Measurements from ENCODE around the gene DHRS13.
"Not testable (repeated sequence)": the region's sequence is repeated elsewhere in the genome, so short reads cannot be mapped to it uniquely, and the experiment has no call there.

Gene DHRS13

GRCh38 chr17:28849281-28849680, 53.6 kb downstream of the DHRS13 start:
- no peak overlapping the region for H3K27ac ChIP-seq
- TF ChIP-seq, protein P1, sequence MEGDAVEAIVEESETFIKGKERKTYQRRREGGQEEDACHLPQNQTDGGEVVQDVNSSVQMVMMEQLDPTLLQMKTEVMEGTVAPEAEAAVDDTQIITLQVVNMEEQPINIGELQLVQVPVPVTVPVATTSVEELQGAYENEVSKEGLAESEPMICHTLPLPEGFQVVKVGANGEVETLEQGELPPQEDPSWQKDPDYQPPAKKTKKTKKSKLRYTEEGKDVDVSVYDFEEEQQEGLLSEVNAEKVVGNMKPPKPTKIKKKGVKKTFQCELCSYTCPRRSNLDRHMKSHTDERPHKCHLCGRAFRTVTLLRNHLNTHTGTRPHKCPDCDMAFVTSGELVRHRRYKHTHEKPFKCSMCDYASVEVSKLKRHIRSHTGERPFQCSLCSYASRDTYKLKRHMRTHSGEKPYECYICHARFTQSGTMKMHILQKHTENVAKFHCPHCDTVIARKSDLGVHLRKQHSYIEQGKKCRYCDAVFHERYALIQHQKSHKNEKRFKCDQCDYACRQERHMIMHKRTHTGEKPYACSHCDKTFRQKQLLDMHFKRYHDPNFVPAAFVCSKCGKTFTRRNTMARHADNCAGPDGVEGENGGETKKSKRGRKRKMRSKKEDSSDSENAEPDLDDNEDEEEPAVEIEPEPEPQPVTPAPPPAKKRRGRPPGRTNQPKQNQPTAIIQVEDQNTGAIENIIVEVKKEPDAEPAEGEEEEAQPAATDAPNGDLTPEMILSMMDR (conservative IDR thresholded peaks at IDR 0.05) = no peak

GRCh38 chr17:28848667-28849066, 54.2 kb downstream of the DHRS13 start:
- not testable (repeated sequence) for H3K27ac ChIP-seq
- TF ChIP-seq, protein P1 (conservative IDR thresholded peaks at IDR 0.05) = peak; percentile 47

Data from VCaP (cell line).